Medulla oblongata (tissue), 1 donor: Measurements from ENCODE around the gene CYB5RL.
"Not testable (repeated sequence)": the region's sequence is repeated elsewhere in the genome, so short reads cannot be mapped to it uniquely, and the experiment has no call there.

Experiments
- DNase-seq: peaks from one replicate; pipeline ENCODE4 v3.0.0-alpha.2; 2015; ENCODE audit errors: extremely low spot score

Gene CYB5RL

GRCh38 chr1:54186056-54186455 is 13.8 kb downstream of the CYB5RL start:
- no peak for DNase-seq

DNA sequence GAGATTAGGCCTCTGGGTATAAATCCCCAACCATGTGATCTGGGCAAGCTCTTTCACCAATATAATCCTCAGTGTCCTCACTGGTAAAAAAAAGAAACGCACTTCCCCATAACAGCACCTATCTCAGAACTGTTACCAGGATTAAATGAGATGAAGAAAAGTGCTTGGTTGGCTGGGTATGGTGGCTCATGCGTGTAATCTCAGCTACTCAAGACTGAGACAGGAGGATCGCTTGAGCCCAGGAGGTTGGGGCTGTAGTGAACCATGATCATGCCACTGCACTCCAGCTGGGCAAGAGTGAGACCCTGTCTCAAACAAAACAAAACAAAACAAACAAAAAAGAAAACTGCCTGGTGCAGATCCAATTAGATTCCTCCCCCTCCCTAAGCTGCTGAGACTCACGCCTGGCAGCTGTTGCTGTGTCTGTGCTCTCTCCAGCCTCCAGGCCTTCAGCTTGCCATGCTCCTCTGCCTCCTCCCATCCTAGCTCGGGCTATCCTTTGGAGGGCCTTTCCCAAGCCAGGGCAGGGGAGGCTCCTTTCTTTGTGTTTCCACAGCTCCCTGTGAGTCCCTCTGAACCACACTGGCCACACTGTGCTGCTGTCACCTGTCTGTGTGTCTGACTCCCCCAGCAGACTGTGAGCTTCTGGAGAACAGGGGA is 19.0 kb downstream of the CYB5RL start:
- DNase-seq = no peak

- no peak for DNase-seq
Measured at GRCh38 chr1:54178296-54179070, 21.3 kb downstream of the CYB5RL start.

DNA sequence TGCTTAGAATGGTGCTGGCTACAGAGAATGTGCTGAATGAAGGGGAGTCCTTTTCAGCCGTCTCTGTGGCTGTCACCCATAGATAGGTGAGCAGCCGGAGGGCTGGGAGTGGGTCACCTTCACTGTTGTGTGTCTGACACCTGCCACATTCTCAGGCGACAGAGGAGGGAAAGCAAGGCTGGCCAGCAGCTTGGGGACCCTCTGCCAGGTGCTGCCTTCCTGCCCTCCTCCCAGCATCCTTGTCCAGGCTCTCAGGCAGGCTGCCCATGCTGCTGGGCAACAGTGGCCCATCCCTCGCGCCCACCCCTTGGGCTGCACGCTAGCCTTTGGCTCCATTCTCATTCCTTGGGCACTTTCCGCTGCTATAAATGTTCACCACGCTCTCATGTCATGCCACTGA is 22.1 kb downstream of the CYB5RL start:
- no peak for DNase-seq

DNA sequence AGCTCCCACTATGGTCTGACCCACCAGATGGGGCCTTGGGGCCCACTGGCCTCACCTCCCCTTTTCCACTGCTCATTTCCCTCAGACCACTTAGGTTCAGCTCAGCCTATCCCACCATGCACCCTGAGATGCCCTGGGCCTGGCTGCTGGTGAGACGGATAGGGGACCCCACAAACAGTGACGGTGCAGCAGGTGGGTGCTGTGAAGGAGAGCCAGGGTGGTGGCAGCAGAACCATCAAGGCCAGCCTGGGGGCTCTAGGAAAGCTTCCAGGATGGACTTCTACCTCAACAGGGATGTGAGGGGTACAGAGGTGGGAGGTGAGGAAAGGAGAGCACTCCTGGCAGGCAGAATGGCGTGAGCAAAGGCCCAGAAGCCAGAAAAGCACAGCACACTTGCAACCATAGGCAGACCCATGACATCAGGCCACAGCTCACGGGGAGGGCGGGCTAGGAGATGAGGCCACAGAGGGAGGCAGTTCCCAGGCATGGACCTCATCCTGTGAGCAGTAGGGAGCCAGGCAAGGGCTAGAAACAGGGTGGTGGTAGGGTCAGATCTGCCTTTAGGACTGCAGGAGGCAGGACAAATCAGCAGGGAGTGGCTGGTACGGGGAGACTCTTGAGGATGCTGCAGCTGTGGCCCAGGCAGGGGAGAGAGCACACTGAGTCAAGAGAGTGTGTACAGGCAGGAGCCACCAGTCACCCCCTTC is 23.1 kb downstream of the CYB5RL start:
- no peak for DNase-seq

DNA sequence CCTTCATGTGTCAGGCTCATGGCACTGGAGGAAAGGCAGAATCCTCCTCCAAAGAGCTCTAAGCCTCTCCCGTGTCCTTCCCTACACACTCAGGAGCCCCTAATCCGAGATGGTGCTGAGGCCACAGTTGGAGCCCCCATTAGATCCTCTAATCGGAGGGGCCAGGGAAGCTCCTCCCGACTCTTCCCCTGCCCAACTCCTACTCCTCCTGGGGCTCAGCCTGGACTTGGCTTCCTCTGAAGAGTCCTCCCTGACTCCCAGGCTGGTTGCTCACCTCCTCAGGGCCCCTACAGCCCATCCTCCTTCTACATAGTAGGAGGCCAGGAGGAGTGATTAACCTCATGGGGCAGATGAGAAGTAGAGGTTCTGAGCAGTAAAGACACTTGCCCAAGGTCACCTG is 25.7 kb downstream of the CYB5RL start:
- DNase-seq = no peak

- DNase-seq = no peak
Measured at GRCh38 chr1:54173681-54174080, 26.1 kb downstream of the CYB5RL start.

DNA sequence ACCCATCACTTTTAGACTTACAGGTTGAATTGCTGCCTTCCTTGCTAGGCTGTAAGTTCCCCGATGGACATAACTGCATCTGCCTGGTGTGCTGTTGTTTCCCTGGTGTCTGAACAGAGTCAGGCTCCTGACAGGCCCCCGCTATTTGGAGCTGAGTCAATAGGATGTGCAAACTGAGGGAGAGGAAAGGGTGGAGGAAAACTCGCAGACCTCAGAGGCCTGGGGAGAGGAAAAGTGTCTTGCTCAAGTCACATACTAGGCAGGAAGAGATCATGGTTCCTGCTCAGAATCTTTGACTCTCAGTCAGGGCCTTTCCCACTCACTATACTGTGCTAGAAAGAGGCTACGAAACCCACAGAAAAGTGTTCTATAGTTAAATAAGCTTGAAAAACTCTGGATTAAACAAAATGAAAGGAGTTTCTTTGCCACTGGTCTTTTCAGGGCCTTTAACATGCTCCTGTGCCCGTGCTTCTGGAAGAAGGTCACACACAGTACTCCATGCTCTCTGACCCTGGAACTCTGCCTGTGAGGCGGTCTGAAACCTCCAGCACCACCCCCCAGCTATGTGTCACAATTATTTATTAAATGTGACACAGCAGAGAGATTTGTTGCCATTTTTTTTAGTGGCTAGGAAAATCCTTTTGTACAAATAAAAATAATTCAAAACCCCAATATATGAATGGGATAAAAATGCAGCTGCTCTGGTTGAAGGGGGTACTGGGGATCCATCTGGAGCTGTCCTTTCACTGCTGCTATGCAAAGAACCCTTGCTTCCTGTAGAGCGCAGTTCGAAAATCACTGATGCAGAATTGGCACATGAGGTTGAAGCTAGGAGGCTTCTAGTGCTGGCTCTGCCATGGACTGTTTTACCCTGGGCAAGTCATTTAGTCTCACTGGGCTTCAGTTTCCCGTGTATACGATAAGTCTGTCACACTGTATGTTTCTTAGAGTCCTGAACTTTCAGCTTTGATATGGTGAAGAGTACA is 26.9 kb downstream of the CYB5RL start:
- DNase-seq = no peak

DNA sequence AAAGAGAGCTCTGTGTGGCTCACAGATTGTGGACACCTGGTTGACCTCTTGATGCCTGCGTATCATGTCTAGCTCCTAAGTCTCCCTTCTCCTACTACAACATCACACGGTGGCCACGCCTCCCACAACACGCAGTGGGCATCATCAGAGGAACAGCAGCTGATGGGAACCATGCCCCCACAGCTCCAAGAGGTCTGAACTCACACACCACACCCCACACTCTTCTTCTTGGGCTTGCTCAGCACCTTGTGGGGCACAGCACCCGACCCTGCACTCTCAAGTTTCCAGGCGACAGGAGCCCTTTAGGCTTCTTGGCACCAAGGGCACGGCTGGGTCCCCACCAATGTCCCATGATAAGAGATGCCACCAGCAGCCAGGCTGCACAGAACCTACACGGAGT is 28.2 kb downstream of the CYB5RL start:
- DNase-seq = no peak

- no peak for DNase-seq
Measured at GRCh38 chr1:54171016-54171415, 28.8 kb downstream of the CYB5RL start.

GRCh38 chr1:54169068-54169467 is 30.8 kb downstream of the CYB5RL start:
- no peak for DNase-seq

GRCh38 chr1:54168206-54168965 is 31.4 kb downstream of the CYB5RL start:
- no peak for DNase-seq

DNA sequence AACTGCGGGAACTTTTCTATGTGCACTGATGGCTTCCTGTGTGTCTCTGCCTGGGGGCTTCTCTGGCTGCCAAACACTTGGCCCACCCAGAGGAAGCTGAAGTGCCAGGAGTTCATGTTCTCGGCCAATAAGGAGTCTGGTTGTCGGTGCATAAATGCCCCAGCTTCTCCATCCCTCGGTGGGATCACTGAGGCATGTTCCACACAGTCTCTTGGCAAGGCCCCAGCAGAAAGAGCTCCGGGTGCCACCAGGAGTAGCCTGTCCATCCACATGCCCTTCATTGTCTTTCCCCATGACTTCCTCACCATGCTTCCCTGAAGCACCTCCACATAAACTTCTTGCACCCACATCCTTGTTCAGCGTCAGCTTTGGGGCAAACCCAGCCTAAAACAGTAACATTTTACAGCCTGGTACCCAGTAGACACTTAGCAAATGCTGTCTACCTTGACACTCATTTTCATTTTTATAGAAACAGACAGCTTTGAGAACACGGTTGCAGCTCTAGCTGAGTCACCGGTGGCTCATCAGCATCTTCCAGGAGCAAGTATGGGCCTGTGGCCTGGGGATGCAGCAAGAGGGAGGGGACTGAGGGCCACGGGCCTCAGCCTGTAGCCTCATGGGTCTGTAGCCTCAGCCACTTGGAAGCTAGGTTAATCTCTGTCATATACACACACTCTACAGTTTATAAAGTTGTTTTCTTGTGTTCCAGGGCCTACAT is 32.2 kb downstream of the CYB5RL start:
- no peak for DNase-seq

GRCh38 chr1:54166357-54166756 is 33.5 kb downstream of the CYB5RL start:
- not testable (repeated sequence) for DNase-seq

- DNase-seq = no peak
Measured at GRCh38 chr1:54165146-54165545, 34.7 kb downstream of the CYB5RL start.

- no peak for DNase-seq
Measured at GRCh38 chr1:54163573-54163972, 36.3 kb downstream of the CYB5RL start.

- DNase-seq = no peak
Measured at GRCh38 chr1:54163051-54163450, 36.8 kb downstream of the CYB5RL start.

GRCh38 chr1:54161495-54162168 is 38.2 kb downstream of the CYB5RL start:
- DNase-seq = no peak

GRCh38 chr1:54160351-54160750 is 39.5 kb downstream of the CYB5RL start:
- DNase-seq = no peak
